G401 (cell line): Measurements from ENCODE around the gene PSMG4. TPM values are rescaled to one million over a fixed set of nuclear protein-coding genes. Genes with fewer than 3 reads are reported as not detected.
A peak's percentile ranks its signal among the peaks of the same experiment; 100 is the strongest.

Experiments
- DNase-seq: peaks from one replicate; pipeline ENCODE4 v3.0.0-alpha.2; 2015; ENCODE audit warnings: low spot score
- in situ Hi-C: cut with HindIII; loops from 2 replicates; pipeline ENCODE4 v1.10.0; 2016; ENCODE audit warnings: low sequenced_read_pairs, mixed read lengths
- total RNA-seq: library from RNA; depleted of rRNA; stranded (reverse); fragments of >200 nt; shearing (Covaris generic); gene quantifications from 2 replicates; pipeline ENCODE4 v1.2.3, GENCODE V29; 2014; rRNA removed

PSMG4 gene, protein sequence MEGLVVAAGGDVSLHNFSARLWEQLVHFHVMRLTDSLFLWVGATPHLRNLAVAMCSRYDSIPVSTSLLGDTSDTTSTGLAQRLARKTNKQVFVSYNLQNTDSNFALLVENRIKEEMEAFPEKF
- total RNA-seq = 26.6 and 54.5 TPM in 2 replicates

DNA sequence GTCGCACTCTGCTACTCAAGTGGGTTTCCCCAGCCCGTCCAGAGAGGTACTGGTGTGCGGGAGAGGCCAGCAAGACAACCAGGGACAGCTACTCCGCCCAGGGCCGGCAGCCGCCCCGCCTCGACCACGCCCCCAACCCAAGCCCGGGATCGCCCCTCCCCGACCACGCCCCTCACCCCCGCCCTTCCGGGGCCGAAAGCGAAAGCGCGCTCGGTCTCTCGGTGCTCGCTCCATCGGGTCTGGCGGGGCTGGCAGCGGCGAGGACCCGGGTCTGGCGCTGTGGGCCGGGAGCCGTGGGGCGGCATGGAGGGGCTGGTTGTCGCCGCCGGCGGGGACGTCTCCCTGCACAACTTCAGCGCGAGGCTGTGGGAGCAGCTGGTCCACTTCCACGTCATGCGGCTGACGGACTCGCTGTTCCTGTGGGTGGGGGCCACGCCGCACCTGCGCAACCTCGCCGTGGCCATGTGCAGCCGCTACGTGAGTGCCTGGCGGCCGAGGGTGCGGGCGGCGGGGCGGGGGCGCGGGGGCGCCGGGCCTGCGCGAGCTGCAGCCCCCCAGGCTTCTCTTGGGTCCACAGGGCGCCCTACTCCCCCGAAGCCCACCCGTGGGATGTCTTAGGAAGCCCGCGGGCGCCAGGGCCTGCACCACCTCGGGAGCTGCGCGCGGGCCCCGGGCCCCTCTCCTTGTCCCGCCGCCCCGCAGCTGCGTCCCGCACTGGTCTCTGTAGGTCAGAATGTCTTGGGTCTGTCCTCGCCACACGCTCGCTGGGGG lies at the start of gene PSMG4:
TSS of gene PSMG4 (plus strand) at position 228 of the 771 bp plus-strand sequence. CDS start at position 304, 76 bp downstream.
- peak; percentile 90 for DNase-seq
- in situ Hi-C loops = no loop called here

DNA sequence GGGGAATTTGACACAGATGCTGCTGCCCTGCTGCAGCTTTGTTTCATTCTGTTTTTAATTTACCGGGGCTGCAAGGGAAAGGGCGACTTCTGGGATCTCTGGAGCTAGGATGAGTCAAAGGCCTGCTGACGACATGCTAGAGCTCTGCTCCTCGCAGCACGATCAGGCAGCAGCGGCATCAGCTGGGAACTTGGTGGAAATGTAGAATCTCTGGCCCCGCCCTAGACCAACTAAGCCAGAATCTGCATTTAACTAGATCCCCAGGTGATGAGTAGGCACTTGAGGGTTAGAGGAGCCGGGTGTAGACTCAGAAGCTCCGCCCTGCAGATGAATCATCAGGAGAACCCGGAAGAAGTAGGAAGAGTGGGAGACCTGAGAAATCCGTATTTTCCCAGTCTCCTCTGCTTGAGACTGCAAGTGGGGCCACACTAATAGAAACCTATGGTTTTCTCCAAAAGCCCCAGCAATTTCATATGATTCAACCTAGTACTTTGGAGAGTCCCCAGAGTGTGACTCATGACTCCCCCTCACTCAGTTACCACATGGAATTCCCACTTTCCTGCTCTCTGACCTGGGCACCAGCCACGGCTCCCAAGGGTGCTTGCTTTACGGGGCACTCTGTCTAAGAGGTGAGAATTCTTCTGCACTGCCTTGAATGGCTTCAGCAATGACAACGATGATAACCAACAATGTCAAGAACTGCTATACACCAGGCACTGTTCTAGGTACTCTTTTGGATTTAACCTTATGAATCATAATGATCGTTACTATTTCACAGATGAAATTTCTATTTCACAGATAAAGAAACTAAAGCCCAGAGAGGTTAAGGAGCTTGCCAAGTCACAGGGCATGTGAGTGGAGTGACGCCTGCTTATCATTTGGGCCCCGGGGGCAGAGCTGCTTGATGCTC lies 49.4 kb upstream of the PSMG4 start:
- no peak for DNase-seq
- in situ Hi-C loops = no loop called here

DNA sequence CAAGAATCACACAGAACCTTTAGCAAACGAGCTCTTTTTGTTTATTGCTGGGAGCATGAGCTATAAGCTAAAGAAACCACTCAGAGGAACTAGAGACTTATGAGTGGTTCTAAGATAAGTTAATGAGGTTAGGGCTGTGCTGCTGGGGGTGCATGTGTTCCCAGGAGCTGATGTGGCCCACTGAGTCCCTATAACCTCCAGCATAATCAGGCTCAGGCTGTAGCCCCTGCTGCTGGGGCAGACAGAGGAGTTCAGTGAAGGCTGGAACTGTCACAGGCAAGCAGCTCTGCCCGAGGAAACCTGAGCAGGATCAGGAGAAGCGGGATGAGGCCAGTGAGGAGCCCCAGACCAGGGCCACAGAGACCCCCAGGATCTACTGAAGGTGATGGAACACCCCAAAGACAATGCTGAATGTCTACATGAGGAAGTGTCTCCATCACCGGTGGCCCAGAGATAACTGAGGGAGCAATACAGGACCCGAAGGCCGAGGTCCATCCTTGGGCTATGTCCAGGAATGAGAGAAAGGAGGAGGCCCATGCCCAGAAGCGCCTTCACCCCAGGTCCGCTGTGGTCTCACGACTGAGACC lies 48.6 kb upstream of the PSMG4 start:
- in situ Hi-C loops = no loop called here
- no peak for DNase-seq

DNA sequence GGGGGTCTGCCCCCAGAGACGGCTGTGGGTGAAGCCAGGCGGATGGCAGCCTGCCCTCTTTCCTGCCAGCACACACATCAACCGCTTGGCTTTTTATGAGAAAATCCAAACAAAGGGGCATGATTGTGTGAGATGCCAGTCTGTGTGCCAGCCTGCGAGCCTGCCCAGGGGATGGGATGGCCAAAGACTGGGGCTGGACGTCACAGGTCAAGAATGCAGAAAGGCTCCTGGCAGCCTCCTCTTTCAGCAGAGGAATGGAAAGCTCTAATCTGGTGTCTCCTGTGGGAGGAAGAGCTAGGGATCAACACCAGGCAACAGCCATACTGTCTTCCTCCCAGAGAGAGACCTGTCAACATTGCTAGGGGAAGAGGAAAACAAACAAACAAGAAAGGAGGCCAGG lies 47.1 kb upstream of the PSMG4 start:
- in situ Hi-C loops = no loop called here

DNA sequence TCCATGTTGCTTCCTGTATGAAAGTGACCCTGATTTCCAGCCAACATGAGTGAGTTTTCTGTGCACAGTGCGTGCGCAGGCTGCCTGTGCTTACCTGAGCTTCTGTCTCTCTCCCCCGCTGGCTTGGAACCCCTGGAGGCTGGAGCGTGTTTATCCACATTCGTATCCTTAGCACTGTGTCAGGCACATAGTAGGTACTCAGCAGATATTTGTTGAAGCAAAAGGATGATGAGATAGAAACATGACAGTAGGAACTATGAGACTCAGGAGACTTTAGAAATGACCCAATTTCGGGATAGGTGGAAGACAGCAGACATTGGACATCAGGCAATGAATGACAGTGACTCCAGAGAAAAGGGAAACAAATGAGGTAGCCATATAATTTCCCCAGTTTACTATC lies 46.5 kb upstream of the PSMG4 start:
- no peak for DNase-seq
- in situ Hi-C loops = no loop called here

More for the DNA sequence above, 47.1 kb upstream of the PSMG4 start:
- DNase-seq = no peak

DNA sequence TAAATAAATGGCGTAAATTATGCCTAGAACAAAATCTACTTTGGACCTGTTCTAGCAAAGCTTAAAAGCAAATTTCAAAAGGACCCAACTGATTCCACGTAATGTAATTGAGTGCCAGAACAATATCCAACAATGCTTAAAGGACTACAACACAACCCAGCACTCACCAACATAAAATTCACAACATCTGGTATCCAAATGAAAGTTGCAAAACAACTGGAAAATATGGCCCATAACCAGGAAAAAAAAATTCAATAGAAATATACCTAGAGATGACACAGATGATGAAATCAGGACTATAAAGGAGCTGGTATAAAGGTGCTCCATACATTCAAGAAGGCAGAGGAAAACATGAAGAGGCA lies 45.4 kb upstream of the PSMG4 start:
- DNase-seq = no peak
- in situ Hi-C loops = no loop called here

DNA sequence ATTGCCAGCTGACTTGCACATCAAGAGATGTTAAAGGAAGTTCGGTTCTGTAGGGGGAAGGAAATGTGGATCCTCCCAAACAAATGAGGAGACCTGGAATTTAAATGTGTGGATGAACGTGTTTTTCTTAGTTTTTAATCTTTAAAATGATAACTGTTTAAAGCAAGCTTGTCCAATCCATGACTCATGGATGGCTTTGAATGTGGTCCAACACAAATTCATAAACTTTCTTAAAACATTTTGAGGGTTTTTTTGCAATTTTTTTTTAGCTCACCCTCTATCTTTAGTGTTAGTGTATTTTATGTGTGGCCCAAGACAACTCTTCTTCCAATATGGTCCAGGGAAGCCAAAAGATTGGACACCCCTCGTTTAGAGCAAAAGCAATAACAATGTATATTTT lies 43.8 kb upstream of the PSMG4 start:
- DNase-seq = no peak
- in situ Hi-C loops = no loop called here

DNA sequence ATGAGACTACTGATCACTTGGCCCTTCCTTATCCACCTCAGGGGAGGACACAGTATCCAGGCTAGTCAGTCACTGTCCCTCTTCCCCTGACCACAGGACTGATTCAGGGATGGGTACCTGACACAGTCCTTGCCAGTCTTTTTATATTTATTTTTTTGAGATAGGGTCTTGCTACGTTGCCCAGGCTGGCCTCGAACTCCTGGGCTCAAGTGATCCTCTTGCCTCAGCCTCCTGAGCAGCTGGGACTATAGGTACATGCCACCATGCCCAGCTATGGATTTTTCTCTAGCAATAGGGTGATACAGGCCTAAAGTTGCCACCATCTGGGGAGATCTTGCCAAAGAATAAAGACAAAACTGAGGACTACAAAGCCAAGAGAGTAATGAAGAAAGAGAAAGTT lies 41.5 kb upstream of the PSMG4 start:
- in situ Hi-C loops = no loop called here
- no peak for DNase-seq

DNA sequence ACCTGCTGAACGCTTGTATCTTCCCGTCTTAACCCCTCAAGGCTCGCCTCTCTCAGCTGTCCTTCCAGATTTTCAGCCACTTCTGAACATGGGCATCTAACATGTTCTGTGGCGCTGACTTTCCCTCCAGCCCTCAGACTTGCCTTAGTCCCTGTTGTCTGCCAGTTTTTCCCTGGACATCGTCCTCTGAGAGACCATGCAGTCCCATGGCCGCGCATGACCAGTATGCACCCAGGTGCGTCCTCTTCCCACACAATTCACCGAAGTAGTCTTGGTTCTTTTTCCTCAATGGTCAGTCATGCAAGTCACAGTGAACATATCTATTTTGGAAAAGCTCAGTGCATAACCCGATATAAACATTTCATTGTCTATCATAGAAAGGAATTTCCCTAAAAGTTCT lies 40.5 kb upstream of the PSMG4 start:
- in situ Hi-C loops = no loop called here
- DNase-seq = no peak

DNA sequence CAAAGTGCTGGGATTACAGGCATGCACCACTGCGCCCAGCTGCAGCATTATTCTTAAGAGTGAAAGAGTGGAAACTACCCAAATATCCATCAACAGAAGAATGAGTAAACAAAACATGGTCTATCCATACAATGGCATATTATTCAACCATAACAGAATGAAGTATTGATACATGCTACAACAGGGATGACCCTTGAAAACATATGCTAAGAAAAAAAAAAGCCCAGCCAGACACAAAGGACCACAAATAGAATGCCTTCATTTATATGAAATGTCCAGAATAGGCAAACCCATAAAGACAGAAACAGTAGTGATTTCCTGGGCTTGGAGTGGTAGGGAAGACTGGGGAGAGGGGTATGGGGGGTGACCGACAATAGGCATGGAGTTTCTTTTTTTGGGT lies 38.4 kb upstream of the PSMG4 start:
- in situ Hi-C loops = no loop called here
- no peak for DNase-seq

DNA sequence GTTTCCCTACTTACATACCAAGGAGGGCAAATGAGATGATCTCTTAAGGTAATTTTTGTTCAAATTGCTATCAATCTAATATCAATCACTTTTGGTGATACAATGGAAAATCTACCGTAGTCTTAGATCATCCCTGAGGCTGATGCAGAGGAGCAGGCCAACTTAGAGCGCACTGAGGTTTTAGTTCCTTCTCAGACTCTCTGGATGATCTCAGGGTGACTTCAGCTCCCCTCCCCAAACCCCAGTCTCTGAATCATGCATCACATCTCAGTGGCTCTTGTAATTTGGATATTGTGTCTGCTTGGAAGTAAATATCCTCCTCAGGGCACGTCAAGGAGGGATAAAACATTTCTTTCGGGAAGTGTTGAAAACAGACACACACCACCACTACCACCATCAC lies 37.2 kb upstream of the PSMG4 start:
- in situ Hi-C loops = no loop called here
- no peak for DNase-seq

DNA sequence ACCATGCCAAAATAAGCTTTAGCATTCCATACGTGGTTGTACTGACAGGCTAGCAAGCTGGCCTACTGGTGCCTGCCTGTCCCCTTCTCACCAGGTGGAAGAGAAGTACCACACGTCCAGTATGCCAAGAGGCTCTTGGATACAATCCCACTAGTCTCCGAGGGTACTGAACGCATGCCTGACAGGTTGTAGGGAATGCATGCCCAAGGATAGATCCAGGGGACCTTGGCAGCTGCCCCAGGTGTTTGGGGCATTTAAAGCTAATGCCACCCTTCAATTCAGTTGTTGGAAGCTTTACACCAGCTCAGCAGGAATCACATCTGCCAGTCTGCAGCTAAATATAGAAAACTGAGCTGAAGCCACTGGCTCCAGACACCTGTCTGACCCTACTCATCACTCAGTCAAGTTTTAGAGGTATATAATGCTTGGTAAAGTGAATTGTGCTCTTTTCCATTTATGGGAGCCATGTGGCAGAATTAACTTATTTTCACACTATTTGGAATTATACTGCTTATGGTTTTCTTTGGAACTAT lies 36.2 kb upstream of the PSMG4 start:
- in situ Hi-C loops = no loop called here
- no peak for DNase-seq

DNA sequence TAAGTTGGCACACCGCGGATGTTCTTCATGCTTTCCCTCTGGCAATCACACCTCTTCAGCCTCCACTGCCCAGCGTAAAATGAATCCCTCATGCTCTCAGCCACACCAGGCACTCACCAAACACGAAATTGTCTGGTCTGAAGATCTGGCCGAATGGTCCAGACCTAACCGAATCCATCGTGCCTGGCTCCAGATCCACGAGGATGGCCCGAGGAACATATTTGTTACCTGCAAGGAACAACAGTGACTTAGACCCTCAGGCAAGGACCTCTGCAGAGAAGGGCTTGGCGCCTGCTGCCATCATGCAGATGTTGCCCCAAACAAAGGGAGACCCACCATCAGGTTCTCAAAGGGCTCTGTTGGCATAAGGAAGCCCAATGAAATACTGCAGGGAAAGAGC lies 32.7 kb upstream of the PSMG4 start:
- DNase-seq = no peak
- in situ Hi-C loops = no loop called here

DNA sequence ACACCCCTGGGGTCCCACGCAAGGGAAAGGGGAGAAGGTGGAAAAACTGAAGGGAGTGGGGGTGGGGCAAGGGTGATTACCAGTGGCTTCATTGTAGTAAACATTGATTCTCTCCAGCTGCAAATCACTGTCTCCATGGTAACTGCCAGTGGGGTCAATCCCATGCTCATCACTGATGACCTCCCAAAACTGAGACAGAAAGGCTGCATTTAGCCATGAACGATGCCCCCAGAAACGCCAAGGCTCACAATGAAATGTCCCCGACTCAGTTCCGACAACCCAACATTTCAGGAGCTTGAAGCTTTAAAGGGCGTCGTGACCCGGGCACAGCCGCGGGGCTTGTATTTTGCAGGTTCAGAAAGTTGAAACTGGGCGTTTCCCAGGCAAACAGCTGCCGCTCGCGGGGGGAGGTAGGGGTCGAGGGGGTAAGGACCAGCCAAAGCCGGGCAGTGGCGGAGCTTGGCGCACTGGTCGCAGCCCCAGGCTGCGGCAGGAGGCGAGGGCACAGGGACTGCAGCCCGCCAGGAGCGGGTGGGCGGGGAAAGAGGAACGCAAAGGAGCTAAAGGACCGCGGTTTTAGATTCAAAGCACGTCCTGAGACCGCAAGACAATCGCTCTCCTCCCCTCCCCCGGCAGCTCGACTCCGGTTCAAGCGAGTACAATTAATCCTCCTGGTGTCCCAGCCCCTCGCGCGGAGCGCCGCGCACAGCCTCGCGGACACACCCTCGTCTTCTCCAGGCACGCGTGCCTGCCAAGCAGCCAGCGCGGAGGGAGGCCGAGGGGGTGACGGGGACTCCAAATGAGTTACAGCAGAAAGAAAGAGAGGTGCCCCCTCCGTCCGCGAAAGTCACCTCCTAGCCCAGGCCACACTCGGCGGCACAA lies 32.0 kb upstream of the PSMG4 start:
- in situ Hi-C loops = no loop called here
- DNase-seq = no peak

DNA sequence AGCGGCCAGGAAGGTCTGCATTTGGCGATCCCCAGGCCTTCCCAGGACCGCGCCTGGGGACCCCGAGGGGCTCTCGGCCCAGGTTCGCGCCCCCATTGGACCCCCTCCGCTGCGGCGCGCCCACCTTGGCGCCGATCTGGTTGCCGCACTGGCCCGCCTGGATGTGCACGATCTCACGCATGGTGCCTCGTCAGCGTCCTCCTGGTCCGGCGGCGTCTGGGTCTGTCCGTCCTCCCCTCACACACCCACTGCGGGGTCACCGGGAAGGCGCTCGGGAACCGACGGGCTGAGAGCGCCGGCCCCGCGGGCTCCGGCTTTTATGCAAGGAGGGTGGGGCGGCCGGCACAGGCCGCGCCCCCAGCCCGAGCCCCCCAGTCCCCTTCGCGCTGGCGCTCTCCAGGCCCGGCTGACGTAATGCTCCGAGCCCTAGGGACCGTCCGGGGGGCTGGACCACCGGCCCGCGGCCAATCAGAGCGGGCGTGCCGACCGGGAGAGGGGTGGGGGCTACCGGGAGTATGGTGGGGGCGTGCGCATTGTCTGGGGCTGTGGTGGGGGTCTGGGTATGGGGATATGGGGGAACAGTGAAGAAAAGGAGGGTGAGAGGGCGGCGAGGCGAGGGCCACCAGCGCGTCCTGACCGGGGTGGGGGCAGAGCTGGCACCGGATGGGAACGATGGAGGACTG lies 31.2 kb upstream of the PSMG4 start, which contains the start of gene TUBB2B:
TSS of gene TUBB2B (minus strand) at position 291 of the 683 bp plus-strand sequence. CDS start at position 181, 110 bp downstream.
- in situ Hi-C loops = no loop called here
- DNase-seq = no peak

DNA sequence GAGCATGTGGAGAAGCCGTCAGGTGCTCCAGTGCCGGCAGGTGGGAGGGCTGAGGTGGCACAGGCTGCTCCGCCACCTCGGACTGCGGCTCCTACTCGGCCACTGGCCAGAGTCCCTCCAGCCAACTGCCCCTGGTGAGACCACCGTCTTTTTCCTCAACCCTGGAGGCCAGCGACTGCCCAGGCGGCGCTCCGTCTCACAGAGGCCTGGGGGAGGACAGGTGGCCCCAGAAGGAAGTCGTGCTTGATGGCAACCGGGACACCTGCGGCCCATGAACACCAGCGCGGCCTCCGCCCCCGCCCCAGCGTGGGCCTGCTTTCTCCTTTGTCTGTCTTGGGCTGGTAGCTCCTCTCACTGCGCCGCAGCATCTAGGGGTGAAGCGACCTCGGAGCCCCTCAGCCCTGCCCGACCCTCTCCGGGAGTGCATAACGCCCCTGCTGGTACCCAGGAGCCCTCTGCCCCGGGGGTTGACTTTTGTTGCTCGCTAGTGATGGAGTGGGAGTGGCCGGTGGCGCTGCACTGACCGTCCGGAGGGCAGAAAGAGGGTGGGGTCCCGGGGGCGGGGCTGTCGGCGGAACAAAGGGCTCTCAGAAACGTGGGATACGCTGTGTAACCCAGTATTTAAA lies 30.6 kb upstream of the PSMG4 start:
- in situ Hi-C loops = no loop called here
- no peak for DNase-seq

DNA sequence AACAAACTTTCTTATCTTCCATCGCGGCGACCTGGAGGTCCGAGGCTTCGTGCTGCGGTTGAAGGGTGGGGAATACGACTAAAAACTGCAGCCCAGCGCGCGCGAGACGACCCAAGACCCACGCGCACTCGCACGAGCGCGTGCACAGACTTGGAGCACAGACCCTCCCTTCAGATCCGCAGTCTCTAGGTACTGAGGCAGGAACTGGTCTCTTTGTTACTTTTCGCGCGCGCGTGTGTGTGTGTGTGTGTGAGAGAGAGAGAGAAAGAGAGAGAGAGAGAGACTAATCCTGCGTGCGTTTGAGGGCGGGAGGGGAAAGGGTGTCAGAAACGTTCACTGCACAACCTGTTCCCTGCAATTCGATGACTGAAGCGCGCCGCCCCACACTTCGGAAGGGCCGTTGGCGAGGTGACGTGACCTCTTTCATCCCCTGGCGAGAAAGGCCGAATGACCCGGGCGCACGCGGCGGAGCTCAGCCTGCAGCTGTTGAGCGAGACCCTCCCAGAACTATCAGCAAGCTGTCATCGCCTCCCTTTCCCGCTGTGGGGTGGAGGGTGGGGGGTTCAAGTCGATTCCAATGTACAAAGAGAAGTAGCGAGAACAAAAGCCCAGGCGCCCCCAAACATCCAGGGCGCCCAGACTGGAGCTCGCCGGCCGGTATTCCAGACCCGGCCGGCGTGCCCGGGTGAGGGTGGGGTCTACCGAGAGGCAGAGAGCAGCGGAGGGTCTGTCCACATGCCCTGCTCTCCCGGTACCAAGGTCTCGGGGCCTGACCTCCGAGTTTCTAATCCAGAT lies 29.8 kb upstream of the PSMG4 start:
- DNase-seq = no peak
- in situ Hi-C loops = no loop called here
